Islet precursor cell (in vitro differentiated cells): ENCODE data around the gene HOXD4.

Experiments
- DNase-seq: peaks from one replicate; pipeline ENCODE4 v3.0.0-alpha.2; 2018

The HOXD4 gene

DNA sequence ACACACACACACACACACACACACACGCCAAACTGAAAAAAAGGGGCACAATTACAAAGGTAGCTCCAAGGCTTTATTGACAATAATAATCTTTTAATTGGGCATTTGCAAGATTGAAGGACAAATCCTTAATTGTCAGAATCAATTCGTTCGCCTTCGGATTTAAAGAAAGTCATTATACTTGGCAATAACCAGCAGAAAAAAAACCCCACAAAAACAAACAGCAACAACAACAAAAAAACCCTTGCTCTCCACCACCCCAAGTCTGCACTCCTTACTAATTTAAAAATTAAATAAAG lies 23.6 kb upstream of the HOXD4 start:
- DNase-seq = no peak

DNA sequence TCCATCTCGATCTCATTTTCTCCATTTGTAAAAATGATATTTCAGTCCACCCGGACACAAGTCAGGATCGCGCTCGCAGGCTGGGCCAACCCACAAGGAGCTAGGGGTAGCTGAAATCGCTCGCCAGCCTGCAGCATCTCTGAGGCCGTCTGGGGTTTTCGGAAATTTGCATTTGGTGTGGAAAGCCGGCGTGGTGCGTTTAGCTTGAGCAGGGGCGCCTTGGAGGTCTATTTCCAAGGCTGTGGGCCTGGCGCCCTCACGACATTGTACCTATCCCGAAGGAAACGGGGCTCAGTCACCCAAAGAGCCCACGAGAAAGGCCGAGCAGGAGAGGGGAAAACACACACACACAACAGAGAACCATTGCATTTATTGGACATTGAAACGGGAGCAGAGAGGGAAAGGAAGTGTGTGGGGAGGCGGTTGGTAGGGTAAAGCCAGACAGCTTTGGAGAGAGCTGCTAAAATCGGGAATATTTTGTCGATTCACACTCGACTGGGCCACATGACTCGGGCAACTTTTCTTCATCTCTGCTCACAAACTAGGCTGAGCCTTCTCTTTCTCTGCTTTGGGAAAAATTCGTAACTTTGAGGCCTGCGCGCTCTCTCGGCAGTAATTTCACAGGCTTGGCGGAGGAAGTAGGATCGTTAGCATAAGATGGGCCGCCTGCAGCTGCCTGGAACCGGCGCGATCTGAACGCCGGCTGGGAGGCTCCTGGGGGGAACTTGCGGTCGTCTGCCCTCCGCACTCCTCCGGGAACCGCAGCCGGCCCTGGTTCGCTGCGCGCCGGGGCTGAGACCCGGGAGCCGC lies 23.0 kb upstream of the HOXD4 start:
- peak; percentile 62 for DNase-seq

DNA sequence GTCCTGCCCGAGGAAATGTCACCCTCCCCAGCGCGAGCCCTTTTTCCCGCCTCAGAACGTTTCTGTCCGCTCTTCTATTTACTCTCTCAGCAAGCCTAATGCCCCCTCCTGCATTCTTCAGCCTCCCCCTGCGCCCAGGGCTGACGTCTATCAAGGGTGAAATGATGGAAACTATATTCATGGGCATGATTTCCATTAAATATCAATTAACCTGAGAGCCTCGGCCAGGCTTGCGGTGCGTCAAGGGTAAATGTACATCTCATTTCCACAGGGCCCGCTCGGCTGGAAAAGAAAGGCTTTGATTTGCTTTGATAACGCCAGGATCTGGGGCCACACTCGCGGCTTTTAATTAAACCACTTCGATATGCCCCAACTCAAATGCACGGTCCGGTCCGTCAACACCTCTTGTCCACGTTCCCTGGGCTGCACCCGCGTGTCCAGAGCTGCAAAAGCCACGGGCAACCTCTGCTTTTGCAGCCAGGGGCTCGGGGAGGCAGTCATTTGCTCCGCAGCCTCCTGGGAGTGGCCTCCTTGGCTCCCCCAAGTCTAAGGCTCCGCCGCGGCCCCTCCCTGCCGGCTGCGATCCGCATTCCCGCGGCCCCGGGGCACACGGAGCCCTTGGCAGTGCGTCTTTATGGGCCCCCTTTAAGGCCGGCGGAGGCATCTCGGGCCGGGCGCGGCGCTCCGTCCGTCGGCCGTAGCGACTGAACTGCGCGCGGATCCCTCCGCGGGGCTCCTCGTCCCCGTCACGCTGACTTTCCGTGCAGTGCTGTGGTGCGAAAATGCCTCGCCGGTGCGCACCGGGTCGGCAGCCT lies 22.2 kb upstream of the HOXD4 start, which contains the start of gene HOXD8:
TSS of gene HOXD8 (plus strand) at position 724 of the 815 bp plus-strand sequence. CDS start 662 bp downstream, outside the sequence.
- DNase-seq = peak; percentile 74

DNA sequence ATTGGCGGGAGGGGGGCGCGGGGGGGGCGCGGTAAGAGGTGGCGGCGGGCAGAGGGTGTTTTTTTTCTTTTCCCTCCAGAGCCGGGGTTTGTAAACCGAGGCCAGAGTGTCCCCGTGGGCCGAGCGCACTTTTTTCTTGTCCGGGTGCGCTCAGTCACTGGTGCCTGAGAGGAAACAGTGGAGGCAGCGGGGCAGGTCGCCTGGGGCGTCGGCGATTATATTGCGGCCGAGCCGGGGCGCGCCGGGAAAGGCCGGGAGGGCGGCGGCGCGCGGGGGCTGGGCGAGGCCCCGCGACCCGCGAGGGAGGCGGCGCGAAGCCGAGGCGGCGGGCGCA lies 21.6 kb upstream of the HOXD4 start:
- DNase-seq = no peak

DNA sequence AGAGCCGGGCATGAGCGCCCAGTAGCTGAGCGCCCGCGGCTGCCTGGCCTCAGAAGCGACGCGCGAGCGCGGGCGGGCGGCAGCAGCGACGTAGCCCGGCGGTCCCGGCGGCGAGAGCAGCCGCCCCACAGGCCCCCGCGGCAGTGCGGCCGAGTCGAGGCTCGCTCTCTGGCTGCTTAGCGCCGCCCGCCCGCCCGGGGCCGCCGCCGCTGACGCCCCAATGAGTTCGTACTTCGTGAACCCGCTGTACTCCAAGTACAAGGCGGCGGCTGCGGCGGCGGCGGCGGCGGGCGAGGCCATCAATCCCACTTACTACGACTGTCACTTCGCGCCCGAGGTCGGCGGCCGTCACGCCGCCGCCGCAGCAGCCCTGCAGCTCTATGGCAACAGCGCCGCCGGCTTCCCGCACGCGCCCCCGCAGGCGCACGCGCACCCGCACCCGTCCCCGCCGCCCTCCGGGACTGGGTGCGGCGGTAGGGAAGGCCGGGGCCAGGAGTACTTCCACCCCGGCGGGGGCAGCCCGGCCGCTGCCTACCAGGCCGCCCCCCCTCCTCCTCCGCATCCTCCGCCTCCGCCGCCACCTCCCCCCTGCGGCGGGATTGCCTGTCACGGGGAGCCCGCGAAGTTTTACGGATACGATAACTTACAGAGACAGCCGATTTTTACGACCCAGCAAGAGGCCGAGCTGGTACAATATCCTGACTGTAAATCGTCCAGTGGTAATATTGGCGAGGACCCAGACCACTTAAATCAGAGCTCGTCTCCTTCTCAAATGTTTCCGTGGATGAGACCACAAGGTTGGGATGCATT lies 21.0 kb upstream of the HOXD4 start:
- DNase-seq = peak; percentile 72

DNA sequence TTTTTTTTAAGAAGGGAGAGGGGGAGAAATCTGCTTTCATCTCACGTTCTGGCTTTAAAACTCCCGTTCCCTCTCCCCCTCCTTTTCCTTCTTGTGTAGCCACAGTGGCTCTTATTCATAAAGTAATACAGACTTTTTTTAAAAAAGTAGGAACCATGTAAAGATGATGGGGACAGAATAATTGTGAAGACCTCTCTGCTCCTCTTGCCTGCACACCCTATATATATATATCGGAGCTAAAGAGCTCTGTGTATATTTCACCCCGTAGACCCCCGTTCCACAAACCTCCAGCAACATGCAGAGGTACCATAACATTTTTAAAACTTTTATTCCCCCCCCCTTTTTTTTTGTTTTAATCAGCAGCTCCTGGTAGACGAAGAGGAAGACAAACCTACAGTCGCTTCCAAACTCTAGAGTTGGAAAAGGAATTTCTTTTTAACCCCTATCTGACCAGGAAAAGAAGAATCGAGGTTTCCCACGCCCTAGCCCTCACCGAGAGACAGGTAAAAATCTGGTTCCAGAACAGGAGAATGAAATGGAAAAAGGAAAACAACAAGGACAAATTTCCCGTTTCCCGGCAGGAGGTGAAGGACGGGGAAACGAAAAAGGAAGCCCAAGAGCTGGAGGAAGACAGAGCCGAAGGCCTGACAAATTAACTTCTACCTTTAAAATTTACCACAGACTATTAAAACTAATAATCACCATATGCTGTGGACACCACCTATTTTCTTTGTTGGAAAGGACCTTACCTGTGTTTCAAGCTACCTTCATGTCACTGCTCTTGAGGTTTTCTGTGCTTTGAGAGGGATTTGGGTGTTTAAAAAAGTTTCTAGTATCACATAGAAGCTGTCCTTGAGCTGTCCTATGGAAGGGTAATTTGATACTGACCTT lies 20.1 kb upstream of the HOXD4 start:
- DNase-seq = no peak

DNA sequence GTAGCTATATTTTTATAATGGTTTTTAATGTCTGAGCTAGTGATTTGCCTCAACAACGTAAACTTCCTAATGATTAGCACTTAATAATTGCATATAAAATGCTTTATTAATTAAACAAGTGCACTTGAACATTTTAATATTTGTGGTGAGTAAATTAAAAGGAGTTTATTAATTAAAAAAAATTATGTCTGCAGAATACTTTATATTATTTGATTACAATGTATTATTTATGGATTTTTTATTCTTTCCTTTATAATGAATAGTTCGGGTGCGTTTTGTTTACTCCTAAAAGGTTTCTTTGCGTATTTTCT lies 19.5 kb upstream of the HOXD4 start:
- no peak for DNase-seq

DNA sequence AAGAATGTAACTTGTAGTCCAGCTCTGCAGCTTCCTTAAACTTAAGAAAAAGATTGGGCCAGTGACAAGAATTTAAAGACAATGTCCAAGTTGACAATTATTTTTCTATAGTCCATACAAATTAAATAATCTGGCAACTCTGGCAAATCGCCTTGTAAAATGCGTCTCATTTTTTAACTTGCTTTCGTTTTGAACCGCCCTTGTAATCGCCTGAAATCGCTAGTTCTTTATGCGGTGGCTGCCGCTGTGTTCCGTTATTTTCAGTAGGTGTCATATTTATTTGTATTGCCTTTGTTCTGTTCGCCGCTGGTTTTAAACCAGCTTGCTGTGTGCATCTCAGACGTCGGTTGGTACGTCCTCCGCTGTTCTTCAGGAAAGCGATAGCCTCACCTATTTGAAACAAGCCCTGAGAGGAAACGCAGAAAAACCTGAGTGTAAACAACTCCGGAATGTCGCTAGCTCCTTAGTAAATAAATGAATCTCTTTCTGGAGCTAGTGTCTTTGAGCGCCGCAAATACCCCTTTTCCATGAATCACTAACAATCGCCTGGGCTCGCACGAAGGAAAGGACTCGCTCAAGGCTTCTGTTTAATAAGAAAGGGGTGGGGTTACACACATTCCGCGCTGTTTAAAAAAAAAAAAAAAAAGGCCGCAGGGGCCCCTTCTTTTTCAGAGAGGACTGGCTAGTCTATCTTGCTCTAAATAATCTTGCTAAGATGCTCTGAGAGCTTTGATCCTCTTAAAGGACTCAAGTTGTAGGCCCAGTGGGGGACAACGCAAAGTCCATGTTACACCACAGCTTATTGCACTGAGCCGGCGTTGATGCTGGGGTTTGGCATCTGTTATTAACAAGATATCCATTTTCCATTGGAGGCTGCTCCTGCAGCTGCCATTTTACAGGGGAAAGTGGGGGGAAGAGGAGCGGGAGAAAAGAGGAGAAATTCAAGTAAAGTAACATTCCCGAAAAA lies 18.9 kb upstream of the HOXD4 start:
- no peak for DNase-seq

DNA sequence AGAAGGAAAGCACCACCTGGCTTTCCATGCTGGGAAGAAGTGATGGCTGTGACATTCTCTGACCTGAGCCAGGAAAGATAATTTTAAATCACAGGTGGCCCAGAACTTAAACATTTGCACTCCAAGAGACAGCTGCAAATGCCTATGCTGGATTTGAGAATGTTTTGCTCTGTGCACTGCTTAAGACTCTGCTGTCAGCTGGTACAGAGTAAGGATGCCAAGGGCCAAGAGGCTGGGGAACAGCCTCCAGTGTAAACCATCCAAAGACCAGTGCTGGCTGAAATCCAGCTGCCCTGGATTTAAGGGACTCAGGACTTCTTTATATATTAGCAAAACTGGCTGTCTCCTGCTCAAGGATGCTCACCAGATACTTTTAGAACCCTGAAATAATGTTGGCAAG lies 18.0 kb upstream of the HOXD4 start:
- no peak for DNase-seq

DNA sequence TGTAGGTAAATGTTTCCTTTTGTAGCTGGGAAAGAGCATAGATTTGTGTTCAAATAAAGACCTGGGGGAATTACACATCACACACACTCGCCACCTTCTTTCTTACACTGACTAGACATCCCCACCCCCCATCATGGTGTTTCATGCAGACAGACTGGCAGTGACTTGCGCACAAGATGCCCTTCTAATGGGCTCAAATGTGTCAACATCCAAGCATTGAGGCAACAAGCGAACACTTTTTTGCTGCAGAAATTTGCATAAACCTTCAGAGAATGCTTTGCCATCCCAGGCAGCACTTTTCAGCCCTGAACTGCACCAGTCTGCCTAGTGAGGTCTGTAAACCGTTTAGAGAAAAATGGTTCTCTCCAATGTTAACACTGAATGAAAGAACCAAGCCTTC lies 17.3 kb upstream of the HOXD4 start:
- no peak for DNase-seq

DNA sequence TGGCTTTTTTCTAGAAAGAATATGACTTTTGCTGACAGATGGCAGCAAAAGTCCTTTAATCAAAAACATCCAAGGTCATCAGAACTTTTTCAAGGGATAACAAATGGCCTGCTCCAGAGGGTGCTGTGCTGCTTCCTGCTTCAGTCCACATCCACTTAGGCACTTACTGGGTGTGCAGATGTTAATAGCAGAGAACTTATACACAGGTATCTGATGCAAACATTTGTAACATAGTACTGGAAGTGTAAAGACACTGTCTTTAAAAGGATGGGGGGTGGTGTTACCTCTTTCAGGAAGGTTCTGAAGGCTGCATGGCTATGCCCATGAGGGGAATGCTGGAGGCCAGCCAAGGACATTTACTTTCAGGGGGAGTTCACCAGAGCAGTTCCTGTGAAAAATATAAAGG lies 16.3 kb upstream of the HOXD4 start:
- DNase-seq = no peak

DNA sequence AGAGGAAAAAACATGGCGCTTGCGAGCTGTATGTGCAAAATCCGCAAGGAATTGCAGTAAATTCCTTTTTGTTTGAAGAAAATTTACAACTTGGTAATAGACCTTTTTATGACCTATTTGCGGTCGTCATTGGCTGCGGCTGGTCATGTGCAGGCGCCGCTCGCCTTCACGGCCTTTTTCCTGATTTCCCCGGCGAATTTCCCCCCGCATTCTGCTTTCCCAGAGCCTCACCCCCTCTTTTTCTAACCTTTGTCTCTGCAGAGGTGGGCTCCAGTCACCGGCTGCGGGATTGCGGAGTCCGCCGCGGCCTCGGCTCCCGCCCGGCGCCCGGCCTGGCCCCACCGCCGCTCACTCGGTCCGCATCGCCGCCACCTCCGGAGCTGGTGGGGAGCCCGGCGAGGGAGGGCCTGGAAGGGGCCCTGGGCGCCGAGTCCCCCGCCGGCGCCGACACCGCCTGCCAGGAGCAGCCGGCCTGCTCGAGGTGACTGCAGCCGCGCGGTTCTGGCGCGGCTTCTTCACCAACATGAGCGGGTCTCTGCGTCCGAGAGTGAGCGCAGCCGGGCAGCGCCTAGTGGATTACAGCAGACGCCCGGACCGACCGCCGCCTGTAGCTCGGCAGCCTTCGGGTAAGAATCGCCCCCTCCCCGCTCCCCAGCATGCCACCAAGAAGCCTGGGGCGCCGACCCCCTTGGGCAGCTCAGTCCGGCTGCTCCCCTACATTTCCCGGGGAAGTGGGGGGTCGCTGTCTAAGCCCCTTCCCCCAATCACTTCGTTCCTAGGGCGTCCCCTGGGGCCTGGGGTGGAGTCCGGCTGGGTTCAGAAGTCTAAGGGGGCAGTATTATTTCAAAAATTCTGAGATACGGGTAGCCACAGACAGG lies 14.7 kb upstream of the HOXD4 start:
- no peak for DNase-seq

DNA sequence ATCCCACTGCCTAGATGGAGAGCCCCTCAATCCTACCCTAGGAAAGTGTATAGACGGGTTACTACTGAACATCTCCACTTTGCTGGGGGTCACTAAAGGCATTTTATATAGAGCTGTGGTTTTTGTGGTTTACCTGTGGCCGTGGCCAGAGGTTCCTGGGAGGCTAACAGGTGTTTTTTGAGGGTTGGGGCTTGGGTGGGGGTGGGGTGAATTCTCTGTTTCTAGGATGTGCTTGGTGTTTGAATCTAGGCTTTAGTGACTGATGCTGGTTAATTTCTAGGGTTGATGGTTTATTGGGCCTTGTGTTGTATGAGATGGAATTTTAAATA lies 14.1 kb upstream of the HOXD4 start:
- DNase-seq = no peak

DNA sequence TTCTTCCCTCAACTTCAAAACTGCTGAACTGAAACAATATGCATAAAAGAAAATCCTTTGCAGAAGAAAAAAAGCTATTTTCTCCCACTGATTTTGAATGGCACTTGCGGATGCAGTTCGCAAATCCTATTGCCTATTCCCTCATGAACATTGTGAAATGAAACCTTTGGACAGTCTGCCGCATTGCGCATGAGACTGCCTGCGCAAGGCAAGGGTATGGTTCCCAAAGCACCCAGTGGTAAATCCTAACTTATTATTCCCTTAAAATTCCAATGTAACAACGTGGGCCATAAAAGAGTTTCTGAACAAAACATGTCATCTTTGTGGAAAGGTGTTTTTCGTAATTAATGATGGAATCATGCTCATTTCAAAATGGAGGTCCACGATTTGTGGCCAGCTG lies 13.4 kb upstream of the HOXD4 start:
- no peak for DNase-seq

DNA sequence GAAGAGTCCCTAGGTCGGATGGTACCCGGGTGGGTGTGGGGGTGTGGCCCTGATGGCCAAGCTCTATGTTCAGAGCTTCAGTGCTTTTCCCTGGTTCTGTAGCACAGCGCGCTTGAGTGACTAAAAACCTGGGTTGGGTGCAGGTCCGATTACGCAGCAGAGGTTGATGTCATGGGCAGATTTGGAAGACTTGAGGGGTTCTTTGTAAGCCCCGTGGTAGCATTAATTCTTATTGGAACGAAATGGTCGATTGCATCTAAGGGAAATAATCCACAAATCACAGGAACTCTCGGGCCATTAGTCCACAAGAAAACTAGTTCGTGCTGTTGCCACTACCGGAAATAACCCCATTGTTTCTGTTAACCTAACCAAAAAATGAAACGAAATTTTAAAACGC lies 12.8 kb upstream of the HOXD4 start:
- no peak for DNase-seq

DNA sequence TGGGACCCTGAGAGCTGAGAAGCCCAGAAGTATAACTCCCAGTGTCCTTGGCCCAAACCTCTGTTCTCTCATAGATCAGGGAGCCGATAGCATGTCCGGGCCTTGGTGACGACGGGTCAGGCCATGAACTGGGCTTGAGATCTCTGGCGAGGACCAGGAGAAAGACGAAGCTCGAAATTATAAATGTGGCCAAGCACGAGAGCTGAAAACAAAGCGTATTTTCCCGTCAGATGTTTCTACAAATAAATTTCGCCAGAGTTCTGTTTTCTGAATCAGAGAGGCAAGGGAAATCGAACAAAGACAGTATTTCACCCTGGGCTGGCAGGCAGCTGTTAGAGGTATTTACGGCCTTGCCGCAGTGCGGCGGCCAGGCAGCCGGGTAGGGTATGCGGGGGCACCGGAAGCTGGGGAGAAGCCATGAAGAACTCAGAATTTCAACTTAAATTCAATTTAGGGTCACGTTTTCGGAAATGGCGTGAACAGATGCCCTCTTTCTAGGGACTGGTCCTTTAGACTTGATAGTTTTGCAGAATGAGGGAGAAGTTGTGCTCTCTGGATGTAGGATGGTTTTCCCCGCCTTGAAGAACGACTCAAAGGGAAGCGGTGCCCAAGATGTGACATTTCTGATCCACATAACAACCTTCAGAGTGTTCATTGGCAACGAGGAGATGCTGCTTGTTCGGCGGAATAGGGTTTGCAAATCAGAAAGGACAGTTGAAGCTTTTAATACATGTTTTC lies 12.3 kb upstream of the HOXD4 start:
- no peak for DNase-seq

DNA sequence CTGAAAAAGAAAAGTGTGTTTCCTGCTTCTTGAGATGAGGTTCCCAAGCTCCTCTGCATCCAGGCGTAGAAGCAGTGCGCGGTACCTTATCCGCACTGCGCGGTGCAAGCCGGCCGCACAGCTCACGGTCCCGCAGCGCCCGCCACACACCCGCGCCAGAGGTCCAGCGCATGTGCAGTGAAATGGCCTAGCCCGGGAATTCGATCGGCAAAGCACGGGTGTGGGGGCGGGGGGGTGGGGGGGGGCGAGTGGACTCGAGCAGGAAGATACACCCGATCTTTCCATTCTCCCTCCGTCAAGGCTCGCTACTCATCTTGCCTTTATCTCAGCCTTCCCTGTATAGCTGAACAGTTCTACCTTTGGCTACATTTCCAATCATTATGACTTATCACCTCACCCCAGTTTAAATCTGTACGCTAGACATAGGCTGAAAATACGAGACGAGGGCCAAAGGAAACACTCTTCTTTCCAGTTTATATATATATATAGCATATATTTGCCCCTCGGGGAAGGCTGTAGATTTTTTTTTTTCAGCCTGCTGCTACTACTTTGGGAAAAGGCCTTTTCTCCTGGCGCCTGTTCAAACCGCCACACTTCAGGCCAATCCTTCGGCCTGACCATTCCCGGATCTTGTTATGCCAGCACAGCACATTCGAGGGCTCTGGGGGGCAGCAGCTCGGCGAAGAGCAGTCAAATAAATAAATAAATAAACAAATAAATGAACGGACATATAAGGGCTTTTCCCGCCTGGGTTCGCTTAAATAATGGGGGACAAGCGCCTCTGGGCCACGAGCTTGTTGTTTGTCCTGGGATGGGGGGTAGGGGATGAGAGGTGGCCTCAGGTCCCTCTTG lies 11.5 kb upstream of the HOXD4 start:
- DNase-seq = no peak

DNA sequence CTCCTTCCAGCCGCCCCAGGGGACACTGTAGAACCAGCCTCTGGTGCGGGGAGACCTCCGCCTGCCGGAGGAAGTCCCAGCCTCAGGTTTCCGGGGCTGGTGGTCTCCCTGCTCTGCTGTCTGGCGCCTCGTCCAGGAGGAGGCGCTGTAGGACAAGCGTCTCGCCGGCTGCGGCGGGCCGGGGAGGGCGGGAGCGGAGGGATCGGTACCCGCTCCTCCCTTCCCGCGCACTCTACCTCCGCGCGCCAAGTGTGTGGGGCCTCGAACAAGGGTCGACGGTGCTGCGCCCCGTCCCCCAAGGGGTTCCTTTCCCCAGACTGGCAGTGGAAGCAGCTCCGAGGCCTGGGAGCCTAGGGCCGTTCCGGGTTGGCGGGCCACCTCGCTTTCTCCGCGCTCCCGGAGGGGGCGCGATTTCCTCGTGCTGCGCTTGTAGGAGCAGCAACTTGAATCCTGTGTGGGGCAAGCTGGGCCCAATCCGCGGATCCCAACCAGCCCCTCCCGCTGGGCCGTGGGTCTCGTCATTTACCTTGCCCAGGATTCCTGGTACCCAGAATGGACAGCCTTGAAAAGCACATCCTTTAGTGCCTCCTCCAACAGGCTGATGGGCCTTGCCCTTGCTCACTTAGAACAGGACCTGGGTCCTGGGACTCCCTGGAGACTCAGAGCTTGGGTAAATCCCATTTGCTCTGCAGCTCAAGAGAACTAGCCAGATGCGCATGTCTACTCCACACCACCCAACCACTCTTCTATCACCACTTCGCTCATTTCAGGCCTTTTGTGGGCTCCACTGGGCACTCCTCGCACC lies 10.6 kb upstream of the HOXD4 start:
- DNase-seq = peak; percentile 89
